WTC11 (cell line): ENCODE data around the gene FMNL3.

Experiments used
- ATF6 ChIP-seq: sonication (generic); formaldehyde crosslinking; IDR thresholded peaks from 2 replicates; pipeline ENCODE4 v1.8.1; 2023; ENCODE audit warnings: mild to moderate bottlenecking, missing genetic modification reagents
- E2F5 ChIP-seq: sonication (generic); formaldehyde crosslinking; IDR thresholded peaks from 2 replicates; pipeline ENCODE4 v1.8.1; 2022; ENCODE audit warnings: mild to moderate bottlenecking, moderate library complexity, missing genetic modification reagents
- ESRRA ChIP-seq: sonication (generic); formaldehyde crosslinking; IDR thresholded peaks from 2 replicates; pipeline ENCODE4 v1.8.1; 2022; ENCODE audit warnings: mild to moderate bottlenecking, missing genetic modification reagents, borderline replicate concordance
- TP53 ChIP-seq: sonication (generic); formaldehyde crosslinking; IDR thresholded peaks from 2 replicates; pipeline ENCODE4 v1.8.1; 2023; ENCODE audit warnings: mild to moderate bottlenecking, missing genetic modification reagents
- TF ChIP-seq, protein P1 (sequence below): sonication (generic); formaldehyde crosslinking; IDR thresholded peaks from 2 replicates; pipeline ENCODE4 v1.8.1; 2022; ENCODE audit warnings: low read depth, missing genetic modification reagents, borderline replicate concordance
- TF ChIP-seq, protein P2 (sequence below): fragments of 200-600 bp; IDR thresholded peaks from 2 replicates; pipeline ENCODE4 v1.8.0; 2022; ENCODE audit warnings: antibody characterized with exemption
- TF ChIP-seq, protein P3 (sequence below): sonication (generic); formaldehyde crosslinking; IDR thresholded peaks from 2 replicates; pipeline ENCODE4 v1.8.1; 2023; ENCODE audit warnings: mild to moderate bottlenecking, moderate library complexity, missing genetic modification reagents

DNA sequence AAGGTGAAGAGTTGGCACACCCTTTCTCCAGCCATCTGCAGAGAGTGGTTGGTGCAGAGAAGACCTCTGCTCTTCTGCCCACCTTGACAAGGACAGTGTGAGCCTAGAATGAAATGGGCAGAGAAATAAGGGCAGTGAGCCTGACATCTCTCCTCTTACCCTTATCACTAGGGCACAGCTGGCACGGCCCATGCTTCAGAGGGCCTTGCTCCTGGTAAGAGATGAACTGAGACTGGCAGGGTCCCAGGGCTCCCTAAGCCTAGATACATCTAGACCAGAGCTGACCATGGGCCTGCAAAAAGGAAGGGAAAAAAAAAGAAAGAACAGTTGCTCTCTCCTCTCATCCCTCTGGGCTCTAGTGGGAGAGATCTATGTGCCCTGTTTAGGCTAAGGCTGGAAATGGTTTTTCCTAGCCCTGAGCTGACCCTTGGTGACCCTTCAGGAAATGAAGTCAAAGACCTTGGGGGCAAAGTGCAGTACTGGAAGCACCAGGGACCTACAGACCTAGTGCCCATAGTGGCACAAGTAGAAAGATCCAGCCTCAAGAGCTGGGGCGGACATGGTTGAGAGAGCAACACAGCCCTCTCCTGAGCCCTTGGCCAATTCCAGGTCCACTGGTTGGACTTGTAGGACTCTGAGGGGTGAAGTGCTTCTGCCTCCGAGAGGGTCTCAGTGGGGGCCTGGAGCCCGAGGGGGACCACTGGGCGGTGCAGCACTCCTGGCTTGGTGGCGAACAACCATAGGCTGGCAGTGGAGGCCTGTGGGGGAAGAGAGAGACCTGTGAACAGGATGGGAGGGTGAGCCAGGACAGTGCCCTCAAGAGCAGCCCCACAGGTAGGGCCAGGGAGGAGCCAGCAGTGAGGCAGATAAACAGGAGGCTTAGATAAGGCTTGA is 61.8 kb downstream of the FMNL3 start:
- no peak for TF ChIP-seq TP53 (CRISPR knock-in tag)
- TF ChIP-seq E2F5 (CRISPR knock-in tag): no peak
- TF ChIP-seq, protein P1, sequence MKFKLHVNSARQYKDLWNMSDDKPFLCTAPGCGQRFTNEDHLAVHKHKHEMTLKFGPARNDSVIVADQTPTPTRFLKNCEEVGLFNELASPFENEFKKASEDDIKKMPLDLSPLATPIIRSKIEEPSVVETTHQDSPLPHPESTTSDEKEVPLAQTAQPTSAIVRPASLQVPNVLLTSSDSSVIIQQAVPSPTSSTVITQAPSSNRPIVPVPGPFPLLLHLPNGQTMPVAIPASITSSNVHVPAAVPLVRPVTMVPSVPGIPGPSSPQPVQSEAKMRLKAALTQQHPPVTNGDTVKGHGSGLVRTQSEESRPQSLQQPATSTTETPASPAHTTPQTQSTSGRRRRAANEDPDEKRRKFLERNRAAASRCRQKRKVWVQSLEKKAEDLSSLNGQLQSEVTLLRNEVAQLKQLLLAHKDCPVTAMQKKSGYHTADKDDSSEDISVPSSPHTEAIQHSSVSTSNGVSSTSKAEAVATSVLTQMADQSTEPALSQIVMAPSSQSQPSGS (CRISPR knock-in tag): no peak
- TF ChIP-seq, protein P2, sequence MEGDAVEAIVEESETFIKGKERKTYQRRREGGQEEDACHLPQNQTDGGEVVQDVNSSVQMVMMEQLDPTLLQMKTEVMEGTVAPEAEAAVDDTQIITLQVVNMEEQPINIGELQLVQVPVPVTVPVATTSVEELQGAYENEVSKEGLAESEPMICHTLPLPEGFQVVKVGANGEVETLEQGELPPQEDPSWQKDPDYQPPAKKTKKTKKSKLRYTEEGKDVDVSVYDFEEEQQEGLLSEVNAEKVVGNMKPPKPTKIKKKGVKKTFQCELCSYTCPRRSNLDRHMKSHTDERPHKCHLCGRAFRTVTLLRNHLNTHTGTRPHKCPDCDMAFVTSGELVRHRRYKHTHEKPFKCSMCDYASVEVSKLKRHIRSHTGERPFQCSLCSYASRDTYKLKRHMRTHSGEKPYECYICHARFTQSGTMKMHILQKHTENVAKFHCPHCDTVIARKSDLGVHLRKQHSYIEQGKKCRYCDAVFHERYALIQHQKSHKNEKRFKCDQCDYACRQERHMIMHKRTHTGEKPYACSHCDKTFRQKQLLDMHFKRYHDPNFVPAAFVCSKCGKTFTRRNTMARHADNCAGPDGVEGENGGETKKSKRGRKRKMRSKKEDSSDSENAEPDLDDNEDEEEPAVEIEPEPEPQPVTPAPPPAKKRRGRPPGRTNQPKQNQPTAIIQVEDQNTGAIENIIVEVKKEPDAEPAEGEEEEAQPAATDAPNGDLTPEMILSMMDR: no peak
- no peak for TF ChIP-seq ESRRA (CRISPR knock-in tag)
- no peak for TF ChIP-seq ATF6 (CRISPR knock-in tag)
- TF ChIP-seq, protein P3, sequence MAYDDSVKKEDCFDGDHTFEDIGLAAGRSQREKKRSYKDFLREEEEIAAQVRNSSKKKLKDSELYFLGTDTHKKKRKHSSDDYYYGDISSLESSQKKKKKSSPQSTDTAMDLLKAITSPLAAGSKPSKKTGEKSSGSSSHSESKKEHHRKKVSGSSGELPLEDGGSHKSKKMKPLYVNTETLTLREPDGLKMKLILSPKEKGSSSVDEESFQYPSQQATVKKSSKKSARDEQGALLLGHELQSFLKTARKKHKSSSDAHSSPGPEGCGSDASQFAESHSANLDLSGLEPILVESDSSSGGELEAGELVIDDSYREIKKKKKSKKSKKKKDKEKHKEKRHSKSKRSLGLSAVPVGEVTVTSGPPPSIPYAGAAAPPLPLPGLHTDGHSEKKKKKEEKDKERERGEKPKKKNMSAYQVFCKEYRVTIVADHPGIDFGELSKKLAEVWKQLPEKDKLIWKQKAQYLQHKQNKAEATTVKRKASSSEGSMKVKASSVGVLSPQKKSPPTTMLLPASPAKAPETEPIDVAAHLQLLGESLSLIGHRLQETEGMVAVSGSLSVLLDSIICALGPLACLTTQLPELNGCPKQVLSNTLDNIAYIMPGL (CRISPR knock-in tag): no peak
